Loucy (cell line): ENCODE results near the gene STUM.

ENCODE experiments used
- H2AFZ ChIP-seq: fragments of 200-600 bp; sonication (generic); 2 replicates; pipeline ENCODE4 v1.6.0; 2016; ENCODE audit warnings: antibody characterized with exemption, mild to moderate bottlenecking, low read length, moderate library complexity
- H3F3A ChIP-seq: fragments of 200-600 bp; 2 replicates; pipeline ENCODE4 v1.6.0; 2016; ENCODE audit warnings: antibody characterized with exemption, low read depth, mild to moderate bottlenecking
- H3K27me3 ChIP-seq: fragments of 200-600 bp; sonication (generic); 2 replicates; pipeline ENCODE4 v1.6.1; 2014; ENCODE audit warnings: low read length, mild to moderate bottlenecking; ENCODE audit not compliant: insufficient read depth, poor library complexity, severe bottlenecking
- H3K36me3 ChIP-seq: fragments of 200-600 bp; sonication (generic); 2 replicates; pipeline ENCODE4 v1.6.1; 2016; ENCODE audit warnings: low read length; ENCODE audit not compliant: insufficient read depth
- H3K4me1 ChIP-seq: fragments of 200-600 bp; sonication (generic); 2 replicates; pipeline ENCODE4 v1.5.1; 2014; ENCODE audit warnings: low read length, mild to moderate bottlenecking; ENCODE audit not compliant: insufficient read depth, poor library complexity, severe bottlenecking
- H3K4me2 ChIP-seq: fragments of 200-600 bp; sonication (generic); 2 replicates; pipeline ENCODE4 v1.6.0; 2014; ENCODE audit warnings: antibody characterized with exemption, low read length, low read depth, mild to moderate bottlenecking; ENCODE audit not compliant: poor library complexity, severe bottlenecking
- H3K4me3 ChIP-seq: fragments of 200-600 bp; sonication (generic); 2 replicates; pipeline ENCODE4 v1.5.1; 2014; ENCODE audit warnings: low read length, mild to moderate bottlenecking, mixed read lengths; ENCODE audit not compliant: poor library complexity, severe bottlenecking
- H3K79me2 ChIP-seq: fragments of 200-600 bp; sonication (generic); 2 replicates; pipeline ENCODE4 v1.6.1; 2014; ENCODE audit warnings: low read length; ENCODE audit not compliant: insufficient read depth
- H3K9ac ChIP-seq: fragments of 200-600 bp; sonication (generic); 2 replicates; pipeline ENCODE4 v1.6.0; 2014; ENCODE audit warnings: mild to moderate bottlenecking, low read depth, low read length, moderate library complexity; ENCODE audit not compliant: poor library complexity, severe bottlenecking
- H3K9me2 ChIP-seq: fragments of 200-600 bp; sonication (generic); replicated peaks from 2 replicates; pipeline ENCODE4 v1.6.1; 2016; ENCODE audit warnings: low read depth, low read length, mixed read lengths
- H3K9me3 ChIP-seq: fragments of 200-600 bp; sonication (generic); 2 replicates; pipeline ENCODE4 v1.6.1; 2014; ENCODE audit warnings: mild to moderate bottlenecking, antibody characterized with exemption, low read length, low read depth; ENCODE audit not compliant: insufficient read depth
- H4K20me1 ChIP-seq: fragments of 200-600 bp; sonication (generic); 2 replicates; pipeline ENCODE4 v1.6.0; 2014; ENCODE audit warnings: antibody characterized with exemption, low read length, mild to moderate bottlenecking; ENCODE audit not compliant: insufficient read depth, poor library complexity, severe bottlenecking
- CTCF ChIP-seq: fragments of 200-600 bp; sonication (generic); conservative IDR thresholded peaks from 2 replicates; pipeline ENCODE4 v1.5.1; 2014; ENCODE audit warnings: mild to moderate bottlenecking, antibody characterized with exemption, low read length
- EZH2phosphoT487 ChIP-seq: fragments of 200-600 bp; IDR thresholded peaks from 2 replicates; pipeline ENCODE4 v1.6.1; 2018; ENCODE audit warnings: antibody characterized with exemption, mild to moderate bottlenecking, moderate library complexity, borderline replicate concordance

STUM gene

GRCh38 chr1:226631229-226632000, 82.9 kb downstream of the STUM start:
- Histone ChIP-seq H3K36me3 (peaks cover 39% of the 10 kb centered on the region; the same call in 1 of the 2 replicates), H3K9me2 (no peaks in the 10 kb centered on the region), H3K9me3 (no peaks in the 10 kb centered on the region), H3K4me2 (no peak overlapping the region), H3K27me3 (no peaks in the 10 kb centered on the region), H3K9ac (no peak overlapping the region), H2AFZ (no peak overlapping the region), H3K4me3 (no peak overlapping the region), H3F3A (no peaks in the 10 kb centered on the region), H3K79me2 (no peaks in the 10 kb centered on the region), H4K20me1 (no peaks in the 10 kb centered on the region), H3K4me1 (peaks cover 2% of the 10 kb centered on the region)
- no peak for TF ChIP-seq CTCF
- TF ChIP-seq EZH2phosphoT487 = no peak

- Histone ChIP-seq H2AFZ (no peak overlapping the region), H3K27me3 (no peaks in the 10 kb centered on the region), H3K4me1 (peaks cover under 1% of the 10 kb centered on the region), H3K79me2 (no peaks in the 10 kb centered on the region), H3K4me2 (no peak overlapping the region), H3K9ac (no peak overlapping the region), H4K20me1 (no peaks in the 10 kb centered on the region), H3F3A (no peaks in the 10 kb centered on the region), H3K4me3 (no peak overlapping the region), H3K36me3 (peaks cover 48% of the 10 kb centered on the region; the same call in 1 of the 2 replicates), H3K9me3 (no peaks in the 10 kb centered on the region), H3K9me2 (no peaks in the 10 kb centered on the region)
- TF ChIP-seq CTCF (no peak), EZH2phosphoT487 (no peak)
Observed at GRCh38 chr1:226632169-226632879, 83.8 kb downstream of the STUM start.

- no peaks in the 10 kb centered on the region for H3K9me3 ChIP-seq
- no peaks in the 10 kb centered on the region for H3K27me3 ChIP-seq
- H3K9me2 ChIP-seq = no peaks in the 10 kb centered on the region
- H3K4me3 ChIP-seq = no peak overlapping the region
- H3K4me1 ChIP-seq = no peaks in the 10 kb centered on the region
- no peak overlapping the region for H3K4me2 ChIP-seq
- no peak for TF ChIP-seq CTCF
- no peak for TF ChIP-seq EZH2phosphoT487
- H3F3A ChIP-seq = no peaks in the 10 kb centered on the region
- H3K9ac ChIP-seq = no peak overlapping the region
- H3K79me2 ChIP-seq = no peaks in the 10 kb centered on the region
- H4K20me1 ChIP-seq = no peaks in the 10 kb centered on the region
- no peak overlapping the region for H2AFZ ChIP-seq
- H3K36me3 ChIP-seq = peaks cover 54% of the 10 kb centered on the region; the same call in 1 of the 2 replicates
Observed at GRCh38 chr1:226632922-226633351, 84.4 kb downstream of the STUM start.
